IPS-NIHi7 (cell line): ENCODE results near the gene SLC41A3.
"Not testable (repeated sequence)": the region's sequence is repeated elsewhere in the genome, so short reads cannot be mapped to it uniquely, and the experiment has no call there.

Source experiments
- DNase-seq: peaks from one replicate; pipeline ENCODE4 v3.0.0; 2012; ENCODE audit warnings: mixed read lengths; ENCODE audit errors: extremely low spot score

The SLC41A3 gene

DNA sequence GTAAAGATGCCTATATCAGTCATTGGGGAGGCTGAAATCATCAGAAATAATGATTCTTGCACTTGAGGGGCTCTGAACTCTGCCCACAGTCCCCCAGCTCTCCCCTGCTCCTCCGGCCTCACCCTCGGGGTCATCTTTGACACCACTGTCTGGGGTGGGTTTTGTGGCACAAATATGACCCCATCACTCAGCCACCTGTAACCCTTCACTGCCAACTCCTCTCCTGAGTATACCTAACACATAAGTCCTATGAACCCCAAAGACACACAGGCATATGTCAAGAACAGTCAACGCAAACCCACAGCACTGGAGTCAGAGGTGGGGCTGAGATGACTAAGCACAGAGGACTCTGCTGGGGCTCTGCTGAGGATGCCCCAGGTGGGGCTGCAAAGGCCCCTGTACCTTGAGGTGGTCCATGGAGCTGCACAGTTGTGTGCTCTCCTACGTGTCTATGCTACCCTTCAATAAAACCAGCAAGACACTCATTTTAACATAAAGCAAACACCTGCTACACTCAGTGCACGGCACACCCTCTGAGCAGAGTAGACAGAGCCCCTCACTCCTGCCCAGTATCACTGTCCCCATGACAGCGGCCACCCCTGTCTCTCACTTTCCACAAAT is 29.9 kb downstream of the SLC41A3 start:
- peak; percentile 6 for DNase-seq

GRCh38 chr3:126053513-126053912 is 30.4 kb downstream of the SLC41A3 start:
- peak; percentile 15 for DNase-seq

DNA sequence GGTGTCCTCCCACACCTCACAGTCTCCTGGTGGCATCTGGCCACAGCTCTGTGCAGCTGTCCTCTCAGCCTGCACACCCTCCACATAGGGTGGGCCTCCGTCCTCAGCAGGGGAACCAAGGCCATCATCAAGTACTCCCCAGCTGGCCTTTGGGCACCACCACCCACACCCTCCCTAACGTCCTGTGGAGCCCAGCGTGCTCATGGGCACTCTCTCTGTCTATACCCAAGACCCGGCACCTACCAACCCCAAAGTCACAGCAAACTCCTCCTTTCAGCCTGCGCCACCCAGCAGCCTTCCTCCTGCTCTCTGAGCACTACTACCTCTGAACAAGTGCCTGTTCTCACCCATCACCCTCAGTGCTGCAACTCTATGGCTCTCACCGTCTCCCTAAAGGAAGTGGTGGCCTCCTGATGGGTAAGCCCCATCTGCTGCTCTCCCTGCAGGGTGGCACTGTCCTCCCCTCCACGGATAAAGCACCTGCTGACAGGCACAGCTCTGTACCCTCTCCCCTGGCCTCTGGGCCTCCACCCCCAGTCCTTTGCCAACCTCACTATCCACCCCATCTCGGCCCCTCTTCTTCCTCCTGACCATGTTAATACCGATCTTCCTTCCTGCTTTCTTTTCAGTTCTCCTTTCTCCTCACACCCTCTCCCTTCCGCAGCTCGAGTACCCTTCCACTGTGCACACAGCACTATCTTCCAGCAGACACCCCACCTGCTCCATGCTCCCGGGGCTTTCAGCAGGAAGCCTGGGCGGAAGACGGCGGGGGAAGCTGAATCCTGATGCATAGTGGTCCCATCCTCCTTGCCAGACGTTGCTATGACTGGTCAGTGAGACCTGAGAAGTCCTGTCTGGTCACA is 31.5 kb downstream of the SLC41A3 start:
- peak; percentile 7 for DNase-seq

- DNase-seq = no peak
These were observed 32.2 kb downstream of the SLC41A3 start for GRCh38 chr3:126051741-126052140.

- DNase-seq = peak; percentile 9
These were observed 32.7 kb downstream of the SLC41A3 start for GRCh38 chr3:126051234-126051633.

- no peak for DNase-seq
These were observed 33.3 kb downstream of the SLC41A3 start for GRCh38 chr3:126050626-126051025.

DNA sequence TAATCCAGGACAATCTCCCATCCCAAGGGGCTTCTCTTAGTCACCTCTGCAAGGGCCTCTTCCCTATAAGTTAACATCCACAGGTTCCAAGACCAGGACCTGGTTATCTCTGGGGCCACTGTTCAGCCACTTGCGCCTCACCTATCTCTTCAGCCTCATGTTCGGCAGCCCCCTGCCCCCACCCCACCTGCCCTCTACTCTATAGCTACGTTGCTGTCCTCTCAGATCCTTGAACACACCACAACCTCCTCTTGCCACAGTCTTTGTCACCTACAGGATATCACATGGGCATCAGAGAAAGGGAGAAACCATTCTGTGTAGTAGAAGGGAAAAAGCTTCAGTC is 33.9 kb downstream of the SLC41A3 start:
- peak; percentile 7 for DNase-seq

DNA sequence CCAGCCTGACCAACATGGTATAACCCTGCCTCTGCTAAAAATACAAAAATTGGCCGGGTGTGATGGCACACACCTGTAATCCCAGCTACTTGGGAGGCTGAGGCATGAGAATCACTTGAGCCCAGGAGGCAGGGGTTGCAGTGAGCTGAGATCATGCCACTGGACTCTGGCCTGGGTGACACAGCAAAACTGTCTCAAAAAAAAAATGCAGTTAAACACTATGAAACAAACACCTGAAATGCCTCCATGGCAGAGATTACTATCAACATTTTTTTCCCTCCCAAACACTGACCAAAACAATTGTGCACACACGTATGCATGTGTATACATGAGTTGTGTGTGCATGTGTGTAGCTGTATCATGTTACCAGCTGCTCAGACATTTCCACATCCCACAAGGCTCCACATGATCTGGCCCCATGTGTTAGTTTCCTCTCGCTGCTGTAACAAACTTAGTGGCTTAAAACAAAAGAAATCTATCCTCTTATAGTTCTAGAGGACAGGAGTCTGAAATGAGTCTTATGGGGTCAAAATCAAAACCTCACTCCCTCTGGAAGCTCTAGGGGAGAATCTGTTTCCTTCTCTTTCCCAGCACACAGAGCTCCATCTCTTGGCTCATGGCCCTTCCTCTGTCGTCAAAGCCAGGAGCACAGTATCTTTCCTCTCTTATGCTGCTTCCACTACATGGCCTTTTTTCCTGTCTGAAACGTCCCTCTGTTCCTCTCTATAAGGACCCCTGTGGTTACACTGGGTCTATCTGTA is 34.5 kb downstream of the SLC41A3 start:
- no peak for DNase-seq

- DNase-seq = no peak
These were observed 43.5 kb downstream of the SLC41A3 start for GRCh38 chr3:126040386-126040785.

DNA sequence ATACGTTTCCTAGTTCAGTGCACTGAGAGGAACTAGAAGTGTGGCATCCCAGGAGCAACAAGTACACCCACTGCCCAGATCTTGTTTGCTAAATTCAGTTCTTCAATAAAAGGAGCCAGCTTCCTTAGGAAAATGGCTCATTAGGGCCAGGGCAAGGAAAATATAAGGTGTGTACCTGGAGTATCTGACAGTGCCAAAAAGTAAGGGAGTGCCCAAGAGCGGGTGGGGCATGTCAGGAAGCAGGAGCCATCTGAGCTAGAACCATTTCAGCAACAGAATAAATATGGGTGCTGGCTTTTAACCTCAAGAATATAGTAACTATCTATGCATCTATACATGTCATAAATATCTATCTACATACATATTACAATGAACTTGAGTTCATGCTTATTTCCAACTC is 44.1 kb downstream of the SLC41A3 start:
- DNase-seq = no peak

GRCh38 chr3:126038791-126039190 is 45.1 kb downstream of the SLC41A3 start:
- DNase-seq = not testable (repeated sequence)

GRCh38 chr3:126036056-126036549 is 47.8 kb downstream of the SLC41A3 start:
- no peak for DNase-seq

DNA sequence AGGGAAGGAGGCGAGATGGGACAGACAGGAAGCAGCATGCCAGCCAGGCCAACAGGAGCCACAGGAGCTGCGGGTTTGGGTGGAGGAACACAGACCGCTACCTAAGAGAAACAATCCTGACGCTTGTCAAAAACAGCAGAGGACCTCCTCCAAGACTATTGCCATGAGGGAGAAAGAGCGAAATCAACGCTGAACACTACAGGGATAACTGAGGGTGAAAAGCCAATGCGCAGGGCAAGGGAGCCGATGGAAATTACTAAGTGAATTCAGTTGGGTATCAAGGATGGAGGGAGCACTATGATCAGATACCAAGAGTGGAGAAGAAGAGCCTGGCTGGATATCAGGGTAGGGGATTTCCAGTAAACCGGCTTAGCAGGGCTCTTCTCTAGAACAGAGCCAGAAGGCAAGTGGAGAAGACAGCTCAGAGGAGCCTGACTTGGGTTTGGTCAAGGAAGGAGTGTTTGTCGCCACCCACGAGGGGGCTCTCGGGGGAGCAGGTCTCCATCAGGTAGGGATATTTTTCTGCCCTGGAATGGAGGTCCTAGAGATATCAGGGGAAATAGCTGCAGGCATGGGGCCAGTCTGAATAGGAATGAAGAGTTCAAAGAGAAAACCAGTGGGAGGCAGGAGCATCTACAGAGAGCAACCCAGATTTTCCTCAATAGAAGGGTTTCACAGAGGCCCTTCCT is 48.4 kb downstream of the SLC41A3 start:
- DNase-seq = no peak

DNA sequence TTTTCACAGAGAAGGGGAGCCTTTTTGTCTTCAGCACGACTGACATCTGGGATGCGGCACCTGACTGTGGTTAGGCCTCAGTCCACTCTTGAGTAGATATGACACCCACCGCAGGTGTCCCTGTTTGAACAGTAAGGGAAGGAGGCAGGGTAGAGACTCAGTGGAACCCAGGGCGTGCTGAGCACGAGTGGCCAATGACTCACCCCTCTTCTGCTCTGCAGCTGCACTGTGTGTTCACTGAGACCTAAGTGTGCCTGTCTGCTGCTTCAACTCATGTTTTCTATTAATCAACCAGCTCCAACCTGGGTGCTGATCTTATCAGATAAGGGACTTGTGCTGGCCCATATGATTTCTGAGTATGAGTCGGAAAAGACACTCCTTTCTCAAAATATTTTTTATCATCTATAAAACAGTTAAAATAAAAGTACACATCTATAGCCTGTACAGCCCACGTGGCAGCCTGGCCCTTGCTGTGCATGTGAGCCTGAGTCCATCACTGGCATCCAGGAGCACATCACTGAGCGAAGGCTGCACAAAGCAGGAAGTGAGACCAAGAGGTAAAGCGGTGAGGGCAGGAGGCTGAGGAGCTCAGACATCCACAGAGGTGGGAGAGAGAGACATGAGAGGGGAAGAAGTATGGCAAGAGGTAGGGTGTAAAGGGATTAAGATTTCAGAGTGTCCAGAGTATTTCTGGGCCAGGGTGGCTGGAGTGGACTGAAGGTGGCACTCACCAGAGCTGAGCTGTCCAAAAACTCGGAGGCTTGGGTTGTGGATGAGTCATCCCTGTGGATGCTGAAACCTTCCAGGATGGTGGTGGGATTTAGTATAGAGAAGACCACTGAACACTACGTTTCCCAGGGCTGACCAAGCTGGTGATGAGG is 49.2 kb downstream of the SLC41A3 start:
- no peak for DNase-seq

- no peak for DNase-seq
These were observed 50.2 kb downstream of the SLC41A3 start for GRCh38 chr3:126033765-126034164.

GRCh38 chr3:126033051-126033745 is 50.7 kb downstream of the SLC41A3 start:
- DNase-seq = no peak

GRCh38 chr3:126031981-126032471 is 51.9 kb downstream of the SLC41A3 start:
- DNase-seq = peak; percentile 35

DNA sequence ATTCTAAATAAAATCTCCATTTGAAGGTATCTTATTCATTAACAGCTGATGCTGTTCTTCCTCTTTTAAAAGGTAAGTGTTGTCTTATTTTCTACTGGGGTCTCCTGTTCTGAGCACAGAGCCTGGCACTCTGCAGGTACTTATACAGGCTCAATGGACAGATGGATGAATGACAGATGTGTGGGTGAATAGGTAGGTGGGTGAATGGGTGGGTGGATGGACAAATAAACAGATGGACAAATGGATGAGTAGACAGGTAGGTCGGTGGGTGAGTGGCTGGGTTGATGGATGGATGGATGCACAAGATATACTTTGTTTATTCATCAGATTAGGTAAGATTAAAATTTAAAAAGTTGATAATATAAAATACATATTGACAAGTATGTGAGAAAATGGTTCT is 53.5 kb downstream of the SLC41A3 start:
- DNase-seq = no peak

DNA sequence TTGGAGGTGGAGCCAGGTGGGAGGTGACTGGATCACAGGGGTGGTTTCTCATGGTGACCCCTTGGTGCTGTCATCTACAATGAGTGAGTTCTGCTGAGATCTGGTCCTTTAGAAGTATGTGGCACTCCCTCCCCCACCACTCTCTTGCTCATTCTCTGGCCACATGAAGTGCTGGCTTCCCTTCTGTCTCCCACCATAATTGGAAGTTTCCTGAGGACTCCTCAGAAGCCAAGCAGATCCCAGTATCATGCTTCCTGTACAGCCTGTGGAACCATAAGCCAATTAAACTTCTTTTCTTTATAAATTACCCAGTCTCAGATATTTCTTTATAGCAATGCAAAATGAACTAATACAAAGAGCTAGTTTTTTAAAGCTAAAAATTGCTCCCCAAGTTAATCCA is 54.7 kb downstream of the SLC41A3 start:
- no peak for DNase-seq

GRCh38 chr3:126028096-126028495 is 55.8 kb downstream of the SLC41A3 start:
- no peak for DNase-seq
